NCI-H2107 (cell line): ENCODE measurements around the gene DEPDC1.

Experiments used
- DNase-seq: peaks from one replicate; lab custom pipeline; 2025; lab: John Stamatoyannopoulos, UW

Gene DEPDC1

GRCh38 chr1:68473060-68473459 is 23.8 kb downstream of the DEPDC1 start:
- no peak for DNase-seq

- DNase-seq: no peak
Observed at GRCh38 chr1:68470388-68470970, 26.4 kb downstream of the DEPDC1 start.

GRCh38 chr1:68464891-68465290 is 32.0 kb downstream of the DEPDC1 start:
- no peak for DNase-seq

GRCh38 chr1:68460935-68461334 is 35.9 kb downstream of the DEPDC1 start:
- DNase-seq: no peak

- no peak for DNase-seq
Observed at GRCh38 chr1:68459796-68460195, 37.1 kb downstream of the DEPDC1 start.

GRCh38 chr1:68459091-68459490 is 37.8 kb downstream of the DEPDC1 start:
- DNase-seq: no peak

- no peak for DNase-seq
Observed at GRCh38 chr1:68456202-68456601, 40.7 kb downstream of the DEPDC1 start.

GRCh38 chr1:68454534-68454933 is 42.3 kb downstream of the DEPDC1 start:
- DNase-seq: no peak

GRCh38 chr1:68453060-68453670 is 43.7 kb downstream of the DEPDC1 start:
- DNase-seq: no peak

- DNase-seq: no peak
Observed at GRCh38 chr1:68449901-68450300, 47.0 kb downstream of the DEPDC1 start, which contains the start of gene RPE65. TSS of gene RPE65 (minus strand) at chr1:68449954. CDS start at chr1:68449905, 49 bp downstream.

GRCh38 chr1:68448365-68448764 is 48.5 kb downstream of the DEPDC1 start:
- DNase-seq: no peak

GRCh38 chr1:68445709-68446108 is 51.2 kb downstream of the DEPDC1 start:
- no peak for DNase-seq

GRCh38 chr1:68442822-68443556 is 53.9 kb downstream of the DEPDC1 start:
- DNase-seq: no peak

GRCh38 chr1:68442006-68442405 is 54.9 kb downstream of the DEPDC1 start:
- no peak for DNase-seq

- no peak for DNase-seq
Observed at GRCh38 chr1:68438310-68438709, 58.6 kb downstream of the DEPDC1 start.

GRCh38 chr1:68433395-68433794 is 63.5 kb downstream of the DEPDC1 start:
- no peak for DNase-seq

GRCh38 chr1:68431076-68431475 is 65.8 kb downstream of the DEPDC1 start:
- no peak for DNase-seq

GRCh38 chr1:68429233-68429808 is 67.6 kb downstream of the DEPDC1 start:
- no peak for DNase-seq

GRCh38 chr1:68426594-68426993 is 70.3 kb downstream of the DEPDC1 start:
- no peak for DNase-seq
